Bone marrow (tissue), 2 donors: ENCODE data around the gene AKAP13.
"Not testable (repeated sequence)": the region's sequence is repeated elsewhere in the genome, so short reads cannot be mapped to it uniquely, and the experiment has no call there.

Source experiments
- DNase-seq, 2 donors: peaks; one replicate each; lab custom pipeline; 2025; lab: John Stamatoyannopoulos, UW

AKAP13 gene

DNA sequence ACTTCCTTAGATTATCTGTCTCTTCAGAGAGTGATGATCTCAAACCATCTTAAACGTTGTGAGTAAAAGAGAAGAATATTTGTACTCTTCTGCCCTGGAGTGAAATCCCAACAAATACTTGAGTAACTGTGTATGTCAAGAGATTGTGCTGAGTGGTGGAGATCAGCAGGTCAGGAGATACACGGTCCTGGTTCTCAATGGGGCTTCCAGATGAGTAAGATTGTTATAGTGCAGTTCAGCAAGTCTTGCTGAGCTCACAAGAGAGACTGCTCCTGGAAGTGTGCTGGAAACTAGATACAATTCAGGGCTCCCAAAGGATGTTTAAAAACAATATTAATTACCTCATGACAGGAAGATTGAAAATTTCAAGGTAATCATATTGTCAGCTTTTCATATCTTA is 184.3 kb downstream of the AKAP13 start:
- DNase-seq = no peak

DNA sequence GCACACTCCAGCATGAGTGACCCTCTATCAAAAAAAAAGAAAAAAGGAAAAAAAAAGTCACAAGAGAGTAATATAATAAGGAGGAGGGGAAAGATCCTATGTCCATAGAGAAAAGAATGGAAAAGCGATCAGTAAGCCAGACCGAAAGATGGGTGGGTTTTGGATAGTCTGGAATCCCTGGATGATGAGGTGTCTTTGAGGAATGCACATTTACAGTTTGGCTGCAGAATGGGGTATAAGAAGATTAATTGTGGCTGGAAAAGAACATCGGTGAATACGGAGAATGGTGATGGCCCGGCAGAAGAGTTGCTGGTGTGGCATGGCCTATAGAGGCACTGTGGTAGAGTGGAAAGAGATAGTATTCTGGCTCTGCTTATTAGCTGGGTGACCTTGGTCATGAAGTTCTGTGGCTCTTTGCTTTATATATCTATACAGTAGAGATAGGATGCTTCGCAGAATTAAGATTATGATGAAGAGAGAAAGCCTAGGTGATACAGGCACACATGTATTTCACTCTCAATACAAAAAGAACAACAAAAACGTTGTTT is 187.9 kb downstream of the AKAP13 start:
- no peak for DNase-seq

DNA sequence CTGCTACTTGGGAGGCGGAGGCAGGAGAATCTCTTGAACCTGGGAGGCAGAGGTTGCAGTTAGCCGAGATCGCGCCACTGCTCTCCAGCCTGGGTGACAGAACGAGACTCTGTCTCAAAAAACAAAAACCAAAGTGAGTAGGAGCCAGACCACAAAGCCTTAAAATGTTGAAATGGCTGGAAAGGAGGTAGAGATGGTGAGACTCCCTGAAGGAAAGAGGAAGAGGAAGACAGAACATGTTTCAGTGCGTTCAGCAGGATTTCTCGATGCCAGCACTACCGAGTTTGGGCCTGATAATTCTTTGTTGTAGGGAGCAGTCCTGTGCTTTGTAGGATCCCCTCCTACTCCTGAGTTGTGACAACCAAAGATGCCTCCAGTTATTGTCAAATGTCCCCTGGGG is 189.9 kb downstream of the AKAP13 start:
- no peak for DNase-seq

DNA sequence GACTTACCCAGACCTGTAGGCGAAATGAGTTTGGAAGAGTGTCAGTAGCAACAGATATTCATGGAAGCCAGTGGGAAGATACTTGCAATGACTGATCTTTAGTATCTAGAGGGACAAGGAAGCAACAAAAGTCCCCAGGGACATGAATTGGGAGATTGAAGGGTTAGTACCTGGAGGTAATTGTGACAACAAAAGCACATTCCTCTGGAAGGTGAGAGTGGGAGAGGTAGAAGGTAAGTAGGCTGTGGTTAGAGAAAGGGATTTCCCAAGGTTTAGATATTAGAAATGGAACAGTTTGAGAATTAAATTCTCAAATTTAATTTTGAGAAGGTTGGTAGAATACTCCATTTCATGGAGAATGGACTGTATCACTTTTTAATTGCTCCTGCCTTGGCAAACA is 191.4 kb downstream of the AKAP13 start:
- DNase-seq = no peak

DNA sequence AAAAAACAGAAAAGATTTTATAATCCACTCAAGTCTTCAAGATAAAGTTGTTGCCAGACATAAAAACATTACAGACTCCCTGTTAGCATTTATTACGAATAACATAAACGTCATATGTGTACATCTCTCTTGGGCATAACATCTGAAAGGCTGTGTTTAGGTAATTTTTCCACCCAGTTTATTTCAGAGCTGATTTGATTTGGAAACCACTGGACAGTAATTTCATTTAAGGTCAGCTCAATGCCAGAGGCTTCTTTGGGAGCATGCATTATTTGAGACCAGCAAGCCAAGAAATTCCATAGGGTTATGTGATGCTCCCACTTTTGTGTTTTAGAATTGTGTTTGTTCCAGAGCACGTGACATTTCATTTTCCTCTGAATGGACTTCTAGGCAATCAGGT is 196.0 kb downstream of the AKAP13 start:
- DNase-seq = no peak

DNA sequence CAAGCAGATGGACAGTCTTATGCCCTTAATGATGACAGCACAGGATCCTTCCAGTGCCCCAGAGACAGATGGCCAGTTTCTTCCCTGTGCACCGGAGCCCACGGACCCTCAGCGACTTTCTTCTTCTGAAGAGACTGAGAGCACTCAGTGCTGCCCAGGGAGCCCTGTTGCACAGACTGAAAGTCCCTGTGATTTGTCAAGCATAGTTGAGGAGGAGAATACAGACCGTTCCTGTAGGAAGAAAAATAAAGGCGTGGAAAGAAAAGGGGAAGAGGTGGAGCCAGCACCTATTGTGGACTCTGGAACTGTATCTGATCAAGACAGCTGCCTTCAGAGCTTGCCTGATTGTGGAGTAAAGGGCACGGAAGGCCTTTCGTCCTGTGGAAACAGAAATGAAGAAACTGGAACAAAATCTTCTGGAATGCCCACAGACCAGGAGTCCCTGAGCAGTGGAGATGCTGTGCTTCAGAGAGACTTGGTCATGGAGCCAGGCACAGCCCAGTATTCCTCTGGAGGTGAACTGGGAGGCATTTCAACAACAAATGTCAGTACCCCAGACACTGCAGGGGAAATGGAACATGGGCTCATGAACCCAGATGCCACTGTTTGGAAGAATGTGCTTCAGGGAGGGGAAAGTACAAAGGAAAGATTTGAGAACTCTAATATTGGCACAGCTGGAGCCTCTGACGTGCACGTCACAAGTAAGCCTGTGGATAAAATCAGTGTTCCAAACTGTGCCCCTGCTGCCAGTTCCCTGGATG is 198.7 kb downstream of the AKAP13 start:
- DNase-seq = peak in 1 of 2 donors; percentile 25

DNA sequence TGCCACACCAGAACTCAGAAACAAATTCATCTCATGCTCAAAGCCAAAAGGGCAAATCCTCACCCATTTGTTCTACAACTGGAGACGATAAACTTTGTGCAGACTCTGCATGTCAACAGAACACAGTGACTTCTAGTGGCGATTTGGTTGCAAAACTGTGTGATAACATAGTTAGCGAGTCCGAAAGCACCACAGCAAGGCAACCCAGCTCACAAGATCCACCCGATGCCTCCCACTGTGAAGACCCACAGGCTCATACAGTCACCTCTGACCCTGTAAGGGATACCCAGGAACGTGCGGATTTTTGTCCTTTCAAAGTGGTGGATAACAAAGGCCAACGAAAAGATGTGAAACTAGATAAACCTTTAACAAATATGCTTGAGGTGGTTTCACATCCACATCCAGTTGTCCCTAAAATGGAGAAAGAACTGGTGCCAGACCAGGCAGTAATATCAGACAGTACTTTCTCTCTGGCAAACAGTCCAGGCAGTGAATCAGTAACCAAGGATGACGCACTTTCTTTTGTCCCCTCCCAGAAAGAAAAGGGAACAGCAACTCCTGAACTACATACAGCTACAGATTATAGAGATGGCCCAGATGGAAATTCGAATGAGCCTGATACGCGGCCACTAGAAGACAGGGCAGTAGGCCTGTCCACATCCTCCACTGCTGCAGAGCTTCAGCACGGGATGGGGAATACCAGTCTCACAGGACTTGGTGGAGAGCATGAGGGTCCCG is 199.7 kb downstream of the AKAP13 start:
- DNase-seq = no peak

DNA sequence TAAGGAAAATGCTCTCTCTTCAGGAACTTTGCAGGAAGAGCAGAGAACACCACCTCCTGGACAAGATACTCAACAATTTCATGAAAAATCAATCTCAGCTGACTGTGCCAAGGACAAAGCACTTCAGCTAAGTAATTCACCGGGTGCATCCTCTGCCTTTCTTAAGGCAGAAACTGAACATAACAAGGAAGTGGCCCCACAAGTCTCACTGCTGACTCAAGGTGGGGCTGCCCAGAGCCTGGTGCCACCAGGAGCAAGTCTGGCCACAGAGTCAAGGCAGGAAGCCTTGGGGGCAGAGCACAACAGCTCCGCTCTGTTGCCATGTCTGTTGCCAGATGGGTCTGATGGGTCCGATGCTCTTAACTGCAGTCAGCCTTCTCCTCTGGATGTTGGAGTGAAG is 200.5 kb downstream of the AKAP13 start:
- peak; percentile 49 to 77 for DNase-seq

DNA sequence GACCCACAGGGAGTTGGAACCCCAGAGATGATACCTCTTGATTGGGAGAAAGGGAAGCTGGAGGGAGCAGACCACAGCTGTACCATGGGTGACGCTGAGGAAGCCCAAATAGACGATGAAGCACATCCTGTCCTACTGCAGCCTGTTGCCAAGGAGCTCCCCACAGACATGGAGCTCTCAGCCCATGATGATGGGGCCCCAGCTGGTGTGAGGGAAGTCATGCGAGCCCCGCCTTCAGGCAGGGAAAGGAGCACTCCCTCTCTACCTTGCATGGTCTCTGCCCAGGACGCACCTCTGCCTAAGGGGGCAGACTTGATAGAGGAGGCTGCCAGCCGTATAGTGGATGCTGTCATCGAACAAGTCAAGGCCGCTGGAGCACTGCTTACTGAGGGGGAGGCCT is 201.1 kb downstream of the AKAP13 start:
- DNase-seq = peak in 1 of 2 donors; percentile 80

DNA sequence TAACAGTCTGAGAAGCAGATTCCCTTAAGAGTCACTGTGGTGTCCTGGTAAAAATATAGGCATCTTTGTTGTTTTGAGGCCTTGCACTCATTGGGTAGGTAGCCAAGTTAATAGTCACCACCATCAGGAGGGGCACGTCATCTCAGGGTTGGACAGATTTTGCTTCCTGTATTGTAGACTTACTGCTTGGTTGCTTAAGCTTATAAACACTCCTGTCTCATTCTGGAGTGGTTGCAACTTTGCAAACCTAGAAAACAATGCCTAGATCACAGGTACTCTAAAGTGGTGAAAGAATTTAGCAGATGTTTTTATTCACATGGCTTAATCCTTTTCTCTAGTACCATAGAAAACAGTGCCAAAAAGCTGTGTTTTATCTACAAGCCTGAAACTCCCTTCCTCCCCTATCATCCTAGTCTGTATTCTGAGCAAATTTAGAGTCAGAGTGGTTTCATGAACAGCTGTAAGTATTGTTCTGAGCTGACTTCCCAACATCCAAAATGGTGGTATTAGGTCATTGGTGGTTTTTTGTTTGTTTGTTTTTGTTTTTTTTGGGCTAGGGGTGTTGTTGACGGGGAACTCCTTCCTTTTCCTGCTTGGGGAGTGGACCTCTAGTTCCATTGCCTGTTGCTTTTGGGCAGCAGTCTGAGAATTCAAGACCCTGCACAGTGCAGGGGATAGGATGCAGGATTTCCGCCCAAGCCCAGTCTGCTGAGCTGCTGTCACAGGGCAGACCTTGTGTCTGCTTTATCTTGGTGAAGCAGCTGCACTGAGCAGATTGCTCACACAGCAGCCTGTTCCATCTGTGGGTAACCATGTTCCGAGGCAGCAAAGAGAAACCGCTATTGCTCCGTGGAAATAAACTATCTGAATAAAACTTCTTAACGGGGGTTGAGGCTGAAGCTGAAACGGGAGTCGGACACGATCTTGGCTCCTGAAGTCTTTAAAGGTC is 202.0 kb downstream of the AKAP13 start:
- DNase-seq = peak in 1 of 2 donors; percentile 94

DNA sequence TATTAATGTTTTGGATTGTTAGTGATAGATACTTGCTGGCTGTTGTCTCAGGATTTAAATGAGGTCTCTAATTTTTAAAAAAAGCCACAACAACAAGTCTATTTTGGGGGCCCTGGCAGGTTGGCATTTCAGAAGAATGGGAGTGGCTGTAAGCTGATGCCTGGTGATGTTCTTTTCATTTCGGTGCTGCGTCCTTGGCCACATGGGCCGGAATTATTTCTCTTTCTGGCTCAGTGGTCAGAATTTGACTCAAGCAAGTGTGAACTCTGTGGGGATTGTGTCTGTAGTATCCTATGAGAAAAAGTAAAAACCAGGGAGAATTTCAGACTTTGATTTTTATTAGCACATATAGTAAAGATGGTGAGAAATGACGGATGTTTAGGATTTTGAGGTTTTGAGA is 203.0 kb downstream of the AKAP13 start:
- DNase-seq = no peak

DNA sequence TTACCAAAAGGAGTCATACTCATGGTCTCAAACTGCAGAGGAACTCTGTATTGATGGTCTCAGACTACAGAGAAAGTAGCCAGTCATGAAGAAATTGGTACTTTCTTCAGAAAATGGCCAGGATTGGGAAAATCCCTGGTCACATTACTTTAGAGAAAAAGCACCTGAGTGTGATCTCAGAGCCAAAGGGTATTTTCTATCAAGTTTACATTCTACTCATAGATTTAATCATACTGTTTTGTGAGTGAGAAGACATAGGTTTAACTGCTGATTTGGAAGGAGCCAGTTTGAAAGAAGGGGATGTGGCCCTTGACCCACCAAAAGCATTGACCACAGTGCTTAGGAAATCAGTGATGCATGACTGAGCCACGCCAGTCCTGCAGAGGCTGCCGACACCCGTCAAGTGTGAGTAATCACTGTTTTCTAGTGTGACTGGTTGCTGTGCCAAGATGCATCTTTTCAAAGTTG is 203.6 kb downstream of the AKAP13 start:
- DNase-seq = no peak

DNA sequence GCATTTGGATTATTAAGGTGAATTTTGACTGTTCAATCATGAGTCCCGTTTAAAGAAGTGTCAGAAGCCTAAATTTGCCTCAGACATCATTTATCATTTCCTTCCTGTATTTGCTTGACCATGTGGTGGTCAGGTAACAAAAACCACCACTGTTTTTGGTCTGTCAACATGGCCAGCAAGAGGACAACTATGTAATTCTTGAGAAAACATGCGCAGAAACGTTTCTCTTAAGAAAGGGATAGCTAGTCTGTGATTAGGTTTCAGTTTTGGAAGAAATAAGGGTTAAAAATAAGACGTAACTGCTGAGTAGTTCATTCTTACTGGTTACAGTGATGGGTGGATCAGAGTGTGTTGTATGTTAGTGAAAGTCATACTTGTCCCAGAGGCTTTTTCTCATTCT is 204.5 kb downstream of the AKAP13 start:
- no peak for DNase-seq

DNA sequence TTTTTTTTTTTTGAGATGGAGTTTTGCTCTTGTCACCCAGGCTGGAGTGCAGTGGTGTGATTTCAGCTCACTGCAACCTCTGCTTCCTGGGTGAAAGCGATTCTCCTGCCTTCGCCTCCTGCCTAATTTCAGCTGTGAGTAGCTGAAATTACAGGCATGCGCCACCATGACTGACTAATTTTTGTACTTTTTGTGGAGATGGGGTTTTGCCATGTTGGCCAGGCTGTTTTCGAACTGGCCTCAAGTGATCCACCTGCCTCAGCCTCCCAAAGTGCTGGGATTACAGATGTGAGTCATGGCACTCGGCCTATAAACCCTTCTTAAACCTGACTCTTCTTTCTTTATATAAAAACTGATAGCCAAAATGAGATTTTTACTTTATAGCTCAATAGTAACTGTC is 205.8 kb downstream of the AKAP13 start:
- DNase-seq = not testable (repeated sequence)

DNA sequence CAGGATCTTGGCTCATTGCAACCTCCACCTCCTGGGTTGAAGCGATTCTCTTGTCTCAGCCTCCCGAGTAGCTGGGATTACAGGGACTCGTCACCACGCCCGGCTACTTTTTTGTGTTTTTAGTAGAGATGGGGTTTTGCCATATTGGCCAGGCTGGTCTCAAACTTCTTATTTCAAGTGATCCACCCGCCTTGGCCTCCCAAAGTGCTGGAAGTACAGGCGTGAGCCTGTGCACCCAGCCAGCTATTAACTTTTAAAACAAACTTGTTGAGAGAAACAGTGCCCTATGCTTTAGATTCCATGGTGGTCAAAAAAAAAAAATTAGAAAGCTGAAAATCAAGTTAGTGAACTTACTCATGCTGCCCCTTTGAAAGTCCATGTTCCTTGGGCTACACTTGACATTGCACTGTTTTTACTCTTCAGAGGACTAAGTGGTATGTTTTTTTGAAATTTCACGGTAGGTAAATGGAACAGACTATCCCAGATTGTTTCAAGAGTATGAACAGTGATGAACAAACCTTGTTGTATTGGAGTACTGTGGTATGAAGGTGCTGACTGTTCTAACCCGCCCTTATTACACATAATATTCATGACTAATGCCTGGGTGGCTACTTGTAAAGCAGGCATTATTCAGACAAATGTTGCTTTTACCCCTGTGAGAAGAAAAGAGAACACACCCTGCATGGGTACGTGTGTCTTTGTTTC is 207.5 kb downstream of the AKAP13 start:
- no peak for DNase-seq

DNA sequence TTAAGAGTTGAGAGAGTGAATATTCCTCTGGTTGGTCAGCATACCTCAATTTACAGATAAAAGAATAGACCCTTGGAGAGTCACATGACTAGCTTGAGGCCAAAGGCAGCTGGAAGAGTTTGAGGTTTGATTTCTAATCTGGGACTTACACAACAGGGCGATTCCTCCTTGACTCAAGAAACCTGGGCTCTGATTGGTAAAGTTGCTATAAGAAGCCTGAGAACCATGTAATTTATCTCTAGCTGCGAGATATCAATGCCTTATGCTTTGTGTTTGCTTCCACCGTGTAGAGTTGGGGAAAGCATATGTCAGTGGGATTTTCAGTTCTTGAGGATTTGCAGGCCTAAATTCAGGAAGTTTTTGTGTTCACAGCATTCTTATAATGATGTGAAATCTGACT is 208.3 kb downstream of the AKAP13 start:
- no peak for DNase-seq

DNA sequence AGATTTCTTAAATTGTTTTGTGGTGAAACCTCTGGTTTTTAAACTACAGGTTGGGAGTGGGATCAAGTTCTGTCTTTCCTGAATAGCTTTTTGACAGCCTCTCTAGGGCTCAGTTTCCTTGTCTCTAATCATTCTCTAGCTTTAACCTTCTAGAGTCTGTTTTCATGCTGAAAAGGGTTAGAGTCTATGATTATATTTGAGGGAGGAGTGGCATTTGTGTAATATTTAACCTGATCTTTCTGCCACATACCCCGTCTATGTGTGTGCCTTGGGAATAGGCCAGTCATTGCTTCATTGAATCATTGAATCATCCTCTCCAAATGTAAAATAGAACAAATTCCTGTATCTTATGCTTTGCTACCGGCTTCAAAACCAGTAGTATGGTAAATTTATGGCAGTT is 209.4 kb downstream of the AKAP13 start:
- DNase-seq = no peak

DNA sequence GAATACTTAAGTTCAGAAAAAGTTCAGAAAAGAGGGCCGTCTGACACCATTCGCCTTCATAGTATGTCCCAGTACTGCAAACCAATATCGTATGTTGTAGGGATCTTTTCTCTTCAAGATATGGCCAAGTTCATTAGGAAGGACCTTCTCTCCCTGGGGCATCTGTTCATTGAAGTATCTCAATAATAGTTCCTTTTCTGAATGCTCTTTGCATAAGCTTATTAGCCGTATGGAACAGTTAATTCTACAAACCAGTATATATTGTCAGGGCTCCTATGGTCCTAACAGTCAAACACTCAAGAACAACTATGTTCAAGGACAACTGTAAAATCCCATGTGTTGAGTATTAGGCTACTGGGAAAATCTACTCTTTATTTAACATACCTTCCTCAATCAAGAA is 211.2 kb downstream of the AKAP13 start:
- DNase-seq = no peak

DNA sequence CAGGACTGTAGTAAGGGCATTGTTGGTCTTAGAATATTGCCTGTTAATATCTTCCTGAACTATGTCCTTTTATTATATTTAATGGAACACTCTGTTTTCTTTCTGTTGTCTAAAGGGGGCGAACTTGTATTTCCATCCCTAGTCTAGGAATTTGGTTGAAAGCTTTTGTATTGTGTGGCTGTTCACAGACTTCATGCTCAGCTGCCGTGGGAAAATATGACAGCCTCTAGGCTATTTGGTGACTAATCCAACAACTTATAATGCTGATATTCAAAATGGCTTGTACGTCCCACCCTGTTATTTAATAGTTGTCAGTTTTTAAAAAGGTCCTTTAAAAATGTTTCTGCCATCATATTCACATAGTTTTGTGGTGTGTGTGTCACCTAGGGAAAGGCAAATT is 211.7 kb downstream of the AKAP13 start:
- DNase-seq = no peak

DNA sequence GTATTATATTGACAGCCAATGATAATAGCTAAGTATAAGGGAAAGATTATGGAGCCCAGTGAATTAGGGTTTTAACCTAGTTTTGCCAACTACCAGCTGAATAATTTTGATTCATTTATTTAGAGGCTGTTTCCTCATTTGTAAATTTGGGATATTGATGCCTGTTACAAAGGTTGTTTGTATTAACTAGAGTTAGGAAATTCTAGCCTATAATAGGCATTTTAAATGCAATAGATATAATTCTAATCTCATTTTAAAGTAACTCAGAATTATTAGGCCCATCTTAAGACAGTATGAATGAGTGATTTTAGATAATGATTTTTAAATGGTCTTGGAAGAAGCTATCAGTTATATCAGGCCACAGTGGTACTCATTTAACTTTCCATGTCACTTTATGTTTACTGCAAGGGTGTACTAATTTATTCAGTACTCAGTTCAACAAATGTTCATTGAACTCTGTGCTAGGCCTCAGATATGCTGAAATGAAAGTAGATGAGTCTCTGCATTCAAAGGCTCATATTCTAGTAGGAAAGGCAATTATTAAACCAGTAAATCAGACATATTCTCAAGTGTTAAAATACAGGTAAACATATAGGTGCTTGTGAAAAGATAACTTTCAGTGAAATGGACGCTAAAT is 213.5 kb downstream of the AKAP13 start:
- no peak for DNase-seq
